GM06990 (cell line): Measurements from ENCODE around the gene SBK3.

ENCODE experiments used
- DNase-seq: peaks from one replicate; pipeline ENCODE4 v3.0.0-alpha.2; 2011; ENCODE audit not compliant: insufficient read length; ENCODE audit errors: extremely low read depth
- H3K27me3 ChIP-seq: replicated peaks from 2 replicates; pipeline ENCODE4 v1.6.0; 2011; ENCODE audit warnings: low read length; ENCODE audit not compliant: control insufficient read depth, insufficient read depth
- H3K36me3 ChIP-seq: 2 replicates; pipeline ENCODE4 v1.5.1; 2011; ENCODE audit warnings: low read length; ENCODE audit not compliant: control insufficient read depth, insufficient read depth
- H3K4me3 ChIP-seq: replicated peaks from 2 replicates; pipeline ENCODE4 v1.5.1; 2011; ENCODE audit warnings: low read depth, mild to moderate bottlenecking, control low read depth, low read length
- CTCF ChIP-seq: IDR thresholded peaks from 2 replicates; pipeline ENCODE4 v1.5.1; 2011; ENCODE audit warnings: low read length, control low read depth, mild to moderate bottlenecking, inconsistent platforms; ENCODE audit not compliant: insufficient read depth, poor library complexity, severe bottlenecking

SBK3 gene

GRCh38 chr19:55563261-55563690 lies 17.9 kb upstream of the SBK3 start:
- H3K36me3 ChIP-seq: no peaks in the 10 kb centered on the region
- no peak for TF ChIP-seq CTCF
- DNase-seq: no peak
- H3K4me3 ChIP-seq: no peak overlapping the region
- H3K27me3 ChIP-seq: no peaks in the 10 kb centered on the region

- DNase-seq: no peak
- TF ChIP-seq CTCF: no peak
- no peak overlapping the region for H3K4me3 ChIP-seq
- no peaks in the 10 kb centered on the region for H3K36me3 ChIP-seq
- H3K27me3 ChIP-seq: no peaks in the 10 kb centered on the region
Observed at GRCh38 chr19:55559684-55560083, 14.3 kb upstream of the SBK3 start.

GRCh38 chr19:55554741-55555152 lies 9.4 kb upstream of the SBK3 start:
- Histone ChIP-seq H3K4me3 (no peak overlapping the region), H3K27me3 (no peaks in the 10 kb centered on the region; the same call in 1 of the 2 replicates), H3K36me3 (no peaks in the 10 kb centered on the region)
- TF ChIP-seq CTCF: no peak
- no peak for DNase-seq

- no peaks in the 10 kb centered on the region; the same call in 1 of the 2 replicates for H3K27me3 ChIP-seq
- TF ChIP-seq CTCF: no peak
- no peak overlapping the region for H3K4me3 ChIP-seq
- H3K36me3 ChIP-seq: no peaks in the 10 kb centered on the region
- DNase-seq: no peak
Observed at GRCh38 chr19:55554302-55554701, 9.0 kb upstream of the SBK3 start.

- Histone ChIP-seq H3K36me3 (no peaks in the 10 kb centered on the region), H3K4me3 (no peak overlapping the region), H3K27me3 (no peaks in the 10 kb centered on the region; the same call in 1 of the 2 replicates)
- DNase-seq: no peak
- no peak for TF ChIP-seq CTCF
Observed at GRCh38 chr19:55553217-55554182, 8.2 kb upstream of the SBK3 start.

- Histone ChIP-seq H3K27me3 (no peaks in the 10 kb centered on the region; the same call in 1 of the 2 replicates), H3K36me3 (no peaks in the 10 kb centered on the region), H3K4me3 (no peak overlapping the region)
- DNase-seq: no peak
- no peak for TF ChIP-seq CTCF
Observed at GRCh38 chr19:55552620-55553019, 7.3 kb upstream of the SBK3 start.
